Panc1 (cell line): ENCODE measurements around the gene KLK14. TPM values are rescaled to one million over a fixed set of nuclear protein-coding genes. Genes with fewer than 3 reads are reported as not detected.

Experiments
- ATAC-seq: fragments of 200-7000 bp; cut with Tn5 transposase; 2 replicates; pipeline ENCODE4 v1.9.1; 2020; ENCODE audit warnings: mild to moderate bottlenecking, moderate library complexity
- BruUV-seq: library from RNA; stranded (reverse); fragments of 400-500 nt; replicated peaks from 2 replicates; lab custom pipeline; 2021; lab: Mats Ljungman, UMichigan
- CTCF ChIA-PET: fragments of 300-600 bp; sonication (Branson Sonifier 250); formaldehyde crosslinking; loops from one replicate; lab custom pipeline; 2022; ENCODE audit warnings: antibody characterized with exemption; lab: Charles Lee
- POLR2A ChIA-PET: fragments of 300-600 bp; sonication (Branson Sonifier 250); formaldehyde crosslinking; loops from one replicate; lab custom pipeline; 2022; ENCODE audit warnings: antibody characterized with exemption; lab: Charles Lee
- DNase-seq: peaks from one replicate; pipeline ENCODE4 v3.0.0-alpha.2; 2010; ENCODE audit warnings: low read depth, low spot score
- H3K27ac ChIP-seq: 2 replicates; pipeline ENCODE4 v1.5.1; 2011; ENCODE audit warnings: mild to moderate bottlenecking, low read length, inconsistent platforms
- H3K27me3 ChIP-seq: fragments of 200-500 bp; sonication (Bioruptor generic); 2 replicates; pipeline ENCODE4 v1.6.0; 2014; ENCODE audit warnings: low read length, inconsistent platforms; ENCODE audit not compliant: control insufficient read depth, insufficient read depth
- H3K36me3 ChIP-seq: fragments of 200-500 bp; sonication (Bioruptor generic); 2 replicates; pipeline ENCODE4 v1.5.1; 2014; ENCODE audit warnings: inconsistent platforms, mild to moderate bottlenecking, low read length, moderate library complexity; ENCODE audit not compliant: control insufficient read depth, insufficient read depth
- H3K4me1 ChIP-seq: 2 replicates; pipeline ENCODE4 v1.5.1; 2011; ENCODE audit warnings: inconsistent platforms, mild to moderate bottlenecking, low read length, moderate library complexity; ENCODE audit not compliant: control insufficient read depth, insufficient read depth
- H3K4me3 ChIP-seq, 2 experiments: 2 replicates each; pipeline ENCODE4 v1.5.1; 2011 to 2012; ENCODE audit warnings: low read depth in 2 of 2, low read length in 2 of 2, mild to moderate bottlenecking in 2 of 2, inconsistent platforms in 1 of 2, moderate library complexity in 1 of 2
- H3K9me3 ChIP-seq: fragments of 200-500 bp; sonication (Bioruptor generic); 2 replicates; pipeline ENCODE4 v1.5.1; 2014; ENCODE audit warnings: low read depth, mild to moderate bottlenecking, inconsistent platforms, low read length, moderate library complexity; ENCODE audit not compliant: control insufficient read depth, insufficient read depth
- CTCF ChIP-seq: fragments of 450-650 bp; IDR thresholded peaks from 2 replicates; pipeline ENCODE4 v1.5.1; 2017; ENCODE audit warnings: mild to moderate bottlenecking
- POLR2AphosphoS5 ChIP-seq: IDR thresholded peaks from 2 replicates; pipeline ENCODE4 v1.6.1; 2012; ENCODE audit warnings: mild to moderate bottlenecking, low read depth, low read length, moderate library complexity
- REST ChIP-seq, 2 experiments: IDR thresholded peaks; 2 replicates each; pipeline ENCODE4 v1.6.1; 2011 to 2012; ENCODE audit warnings: low read depth in 2 of 2, control low read depth in 1 of 2, low read length in 1 of 2, mild to moderate bottlenecking in 1 of 2, moderate library complexity in 1 of 2; ENCODE audit not compliant: insufficient read depth in 1 of 2
- SIN3A ChIP-seq: IDR thresholded peaks from 2 replicates; pipeline ENCODE4 v1.6.1; 2012; ENCODE audit warnings: low read depth, mild to moderate bottlenecking, low read length, moderate library complexity, borderline replicate concordance; ENCODE audit not compliant: insufficient read depth
- TCF7L2 ChIP-seq: IDR thresholded peaks from 2 replicates; pipeline ENCODE4 v1.6.1; 2011; ENCODE audit warnings: mild to moderate bottlenecking, low read depth, low read length, inconsistent platforms
- in situ Hi-C: cut with HindIII; loops from 2 replicates; pipeline ENCODE4 v1.10.0; 2016; ENCODE audit warnings: low sequenced_read_pairs, low pct_unique_long_range_greater_than_20kb
- intact Hi-C: fragments of 100-400 bp; cut with micrococcal nuclease; formaldehyde crosslinking; loops from one replicate; pipeline ENCODE4 v1.10.0; 2022; ENCODE audit not compliant: unreplicated experiment
- total RNA-seq: library from RNA; stranded (reverse); gene quantifications from one replicate; pipeline ENCODE4 v1.2.1, GENCODE V29; 2021; ENCODE audit not compliant: unreplicated experiment

KLK14 gene
- total RNA-seq, 1 experiment from 2014 or later: not detected

GRCh38 chr19:51090471-51090870 is 7.8 kb upstream of the KLK14 start:
- intact Hi-C loops (loop anchor here (10.0 kb wide), 1 partner anchor 166 kb away; no protein-coding TSS in a partner anchor), in situ Hi-C loops (no loop called here)
- ChIA-PET POLR2A (no interaction called here), CTCF (no interaction called here)
- Histone ChIP-seq H3K4me1 (no peaks in the 10 kb centered on the region; the same call in 1 of the 2 replicates), H3K27me3 (no peaks in the 10 kb centered on the region), H3K27ac (no peak overlapping the region), H3K9me3 (no peaks in the 10 kb centered on the region), H3K4me3 (no peak overlapping the region), H3K36me3 (no peaks in the 10 kb centered on the region)
- BruUV-seq: no TSS peak
- DNase-seq: no peak
- ATAC-seq: no peak
- TF ChIP-seq POLR2AphosphoS5 (no peak), SIN3A (no peak), CTCF (no peak), TCF7L2 (no peak), REST (IDR thresholded peaks at IDR 0.05; ENCODE audit: insufficient read depth in 1 of 2, low read depth in 2 of 2, low read length in 1 of 2) (no peak)

GRCh38 chr19:51089786-51090185 is 7.1 kb upstream of the KLK14 start:
- Histone ChIP-seq H3K36me3 (no peaks in the 10 kb centered on the region), H3K4me3 (no peak overlapping the region), H3K9me3 (no peaks in the 10 kb centered on the region), H3K27me3 (no peaks in the 10 kb centered on the region), H3K4me1 (no peaks in the 10 kb centered on the region; the same call in 1 of the 2 replicates), H3K27ac (no peak overlapping the region)
- DNase-seq (no peak), ATAC-seq (no peak)
- no TSS peak for BruUV-seq
- TF ChIP-seq REST (IDR thresholded peaks at IDR 0.05; ENCODE audit: insufficient read depth in 1 of 2, low read depth in 2 of 2, low read length in 1 of 2) (no peak), TCF7L2 (no peak), SIN3A (no peak), CTCF (no peak), POLR2AphosphoS5 (no peak)
- POLR2A ChIA-PET: no interaction called here
- intact Hi-C loops (loop anchor here (10.0 kb wide), 1 partner anchor 165 kb away; no protein-coding TSS in a partner anchor), in situ Hi-C loops (no loop called here)
- CTCF ChIA-PET: no interaction called here
